NK-92 (cell line): Measurements from ENCODE around the gene LPAR2.
"Not testable (repeated sequence)": the region's sequence is repeated elsewhere in the genome, so short reads cannot be mapped to it uniquely, and the experiment has no call there.

Experiments used
- DNase-seq: peaks from one replicate; lab custom pipeline; 2025; ENCODE audit not compliant: unreplicated experiment; lab: John Stamatoyannopoulos, UW

LPAR2 gene

GRCh38 chr19:19627621-19628500 is at the start of gene LPAR2:
Gene LPAR2 (minus strand): TSS chr19:19628220. CDS start chr19:19627275, 945 bp downstream.
- DNase-seq = no peak

- no peak for DNase-seq
These were observed 49.6 kb upstream of the LPAR2 start for GRCh38 chr19:19677579-19677978.

DNA sequence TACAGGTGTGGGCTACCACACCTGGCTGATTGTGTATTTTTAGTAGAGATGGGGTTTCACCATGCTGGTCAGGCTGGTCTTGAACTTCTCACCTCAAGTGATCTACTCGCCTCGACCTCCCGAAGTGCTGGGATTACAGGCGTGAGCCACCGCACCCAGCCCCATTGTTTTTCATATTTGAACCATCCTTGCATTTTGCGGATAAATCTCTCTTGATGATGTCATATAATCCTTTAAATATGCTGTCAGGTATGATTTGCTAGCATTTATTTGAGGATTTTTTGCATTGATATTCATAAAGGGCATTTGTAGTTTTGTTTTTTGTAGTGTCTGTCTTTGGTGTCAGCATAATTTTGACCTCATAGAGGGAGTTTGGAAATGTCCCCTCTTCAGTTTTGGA is 46.3 kb upstream of the LPAR2 start:
- DNase-seq = no peak

DNA sequence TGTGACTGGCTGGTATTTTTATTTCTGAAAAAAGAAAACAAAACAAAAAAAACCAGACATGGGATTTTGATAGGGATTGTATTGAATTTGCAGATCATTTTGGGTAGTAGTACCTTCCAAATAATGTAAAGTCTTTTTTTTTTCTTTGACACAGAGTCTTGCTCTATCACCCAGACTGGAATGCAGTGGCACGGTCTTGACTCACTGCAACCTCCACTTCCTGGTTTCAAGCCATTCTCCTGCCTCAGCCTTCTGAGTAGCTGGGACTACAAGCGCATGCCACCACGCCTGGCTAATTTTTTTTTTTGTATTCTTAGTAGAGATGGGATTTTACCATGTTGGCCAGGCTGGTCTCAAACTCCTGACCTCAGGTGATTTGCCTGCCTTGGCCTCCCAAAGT is 44.8 kb upstream of the LPAR2 start:
- no peak for DNase-seq

- DNase-seq = no peak
These were observed 42.1 kb upstream of the LPAR2 start for GRCh38 chr19:19670070-19670551.

GRCh38 chr19:19668230-19669012 is 40.4 kb upstream of the LPAR2 start, which contains the start of gene ZNF101:
Gene ZNF101 (plus strand): TSS chr19:19668839. CDS start chr19:19668964, 125 bp downstream.
- DNase-seq = peak; percentile 72

DNA sequence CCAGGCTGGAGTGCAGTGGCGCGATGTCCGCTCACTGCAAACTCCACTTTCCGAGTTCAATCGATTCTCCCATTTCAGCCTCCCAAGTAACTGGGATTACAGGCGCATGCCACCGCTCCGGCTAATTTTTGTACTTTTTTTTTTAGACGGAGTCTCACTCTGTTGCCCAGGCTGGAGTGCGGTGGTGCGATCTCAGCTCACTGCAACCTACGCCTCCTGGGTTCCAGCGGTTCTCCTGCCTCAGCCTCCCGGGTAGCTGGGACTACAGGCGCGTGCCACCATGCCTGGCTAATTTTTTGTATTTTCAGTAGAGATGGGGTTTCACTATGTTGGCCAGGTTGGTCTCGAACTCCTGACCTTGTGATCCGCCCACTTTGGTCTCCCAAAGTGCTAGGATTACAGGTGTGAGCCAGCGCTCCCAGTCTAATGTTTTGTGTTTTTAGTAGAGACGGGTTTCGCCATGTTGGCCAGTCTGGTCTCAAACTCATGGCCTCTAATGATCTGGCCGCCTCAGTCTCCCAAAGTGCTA is 37.5 kb upstream of the LPAR2 start:
- DNase-seq = not testable (repeated sequence)

GRCh38 chr19:19663256-19664120 is 35.5 kb upstream of the LPAR2 start, which contains the start of gene ATP13A1:
Gene ATP13A1 (minus strand): TSS chr19:19663676. CDS start chr19:19663666, 10 bp downstream.
- DNase-seq = peak; percentile 60

DNA sequence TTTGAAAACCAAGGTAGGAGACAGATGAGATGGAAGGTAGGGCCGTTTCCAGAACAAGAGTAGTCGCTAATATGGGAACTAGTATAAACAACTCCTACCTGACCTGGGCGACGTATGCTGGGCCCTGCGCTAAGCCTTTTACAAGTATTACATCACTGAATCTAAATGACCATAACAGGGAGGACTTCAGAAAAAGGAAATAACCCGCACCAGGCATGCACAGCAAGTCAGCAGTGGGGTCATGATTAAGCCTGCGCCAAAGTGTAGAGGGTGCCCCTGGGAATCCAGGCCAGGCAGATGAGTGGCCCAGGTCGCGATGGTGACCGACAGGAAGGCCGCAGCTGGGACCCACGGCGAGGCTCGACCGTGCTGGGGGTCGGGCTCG is 34.8 kb upstream of the LPAR2 start:
- no peak for DNase-seq

GRCh38 chr19:19662344-19662743 is 34.3 kb upstream of the LPAR2 start:
- DNase-seq = no peak

DNA sequence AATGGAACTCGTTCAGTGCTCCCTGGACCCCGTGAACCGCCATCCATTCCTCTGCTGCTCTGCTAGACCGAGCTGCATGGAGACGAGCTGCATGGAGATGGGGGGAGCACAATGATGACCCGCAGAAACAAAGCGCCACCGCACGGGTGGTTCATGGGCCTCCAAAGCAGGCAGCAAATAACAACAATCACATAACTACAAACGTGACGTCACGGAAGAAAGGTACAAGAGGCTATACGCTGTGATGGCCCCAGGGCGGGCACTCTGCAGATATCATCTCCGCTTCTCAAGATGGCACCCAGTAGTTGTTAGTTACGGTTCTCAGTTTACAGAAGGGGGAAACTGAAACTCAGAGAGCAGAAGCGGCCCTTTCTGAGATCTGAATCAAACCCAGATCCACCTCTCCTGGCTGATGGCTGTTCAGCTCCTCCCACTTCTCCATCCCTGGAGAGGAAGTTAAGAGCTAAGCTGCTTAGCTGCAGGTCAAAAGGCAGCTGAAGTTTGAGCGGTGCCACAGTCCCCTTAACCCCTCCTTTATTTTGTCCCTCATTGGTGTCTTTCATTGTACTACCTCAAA is 33.7 kb upstream of the LPAR2 start:
- DNase-seq = no peak

DNA sequence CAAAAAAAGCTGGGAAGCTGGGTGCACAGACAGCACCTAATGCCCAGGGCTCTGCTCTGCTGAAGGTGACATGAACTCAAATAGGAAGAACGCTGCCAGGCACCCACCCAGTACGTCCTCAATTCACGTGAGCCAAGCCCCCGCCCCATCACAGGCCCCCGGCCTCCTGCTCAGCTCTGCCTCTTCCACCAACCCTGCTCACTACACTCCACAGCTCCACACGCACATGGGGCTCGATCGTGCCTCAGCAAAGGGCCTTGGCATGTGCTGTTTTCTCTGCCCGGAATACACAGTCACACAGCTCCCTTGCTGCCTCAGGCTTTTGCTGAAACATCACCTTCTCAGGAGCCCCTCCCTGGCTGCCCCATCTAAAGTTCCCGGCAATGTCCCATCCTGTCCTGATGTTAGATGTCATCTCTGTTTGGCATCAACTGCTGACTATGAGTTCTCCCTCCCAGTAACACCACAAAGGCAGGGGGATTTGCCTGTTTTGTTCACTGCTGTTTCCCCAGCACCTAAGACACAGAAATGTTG is 33.2 kb upstream of the LPAR2 start:
- DNase-seq = no peak

GRCh38 chr19:19659646-19660245 is 31.7 kb upstream of the LPAR2 start:
- no peak for DNase-seq

DNA sequence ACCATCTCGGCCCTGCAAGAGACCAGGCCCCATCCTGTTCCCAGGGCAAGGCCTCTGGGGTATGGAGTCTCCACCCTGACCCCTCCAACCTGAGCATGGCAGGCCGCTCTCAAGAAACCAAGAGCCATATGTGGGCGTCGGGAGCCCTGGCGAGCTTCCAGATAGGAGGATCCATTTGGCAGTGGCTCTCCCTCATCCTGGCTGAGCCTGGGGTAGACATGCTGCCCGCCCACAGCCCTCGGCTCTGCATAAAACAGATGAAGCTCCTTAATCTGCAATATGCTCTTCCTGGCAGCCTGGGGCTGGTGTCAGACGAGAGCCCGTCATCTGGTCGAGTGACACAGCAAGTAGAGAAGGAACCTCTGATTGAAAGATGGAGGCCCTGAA is 29.4 kb upstream of the LPAR2 start:
- no peak for DNase-seq

DNA sequence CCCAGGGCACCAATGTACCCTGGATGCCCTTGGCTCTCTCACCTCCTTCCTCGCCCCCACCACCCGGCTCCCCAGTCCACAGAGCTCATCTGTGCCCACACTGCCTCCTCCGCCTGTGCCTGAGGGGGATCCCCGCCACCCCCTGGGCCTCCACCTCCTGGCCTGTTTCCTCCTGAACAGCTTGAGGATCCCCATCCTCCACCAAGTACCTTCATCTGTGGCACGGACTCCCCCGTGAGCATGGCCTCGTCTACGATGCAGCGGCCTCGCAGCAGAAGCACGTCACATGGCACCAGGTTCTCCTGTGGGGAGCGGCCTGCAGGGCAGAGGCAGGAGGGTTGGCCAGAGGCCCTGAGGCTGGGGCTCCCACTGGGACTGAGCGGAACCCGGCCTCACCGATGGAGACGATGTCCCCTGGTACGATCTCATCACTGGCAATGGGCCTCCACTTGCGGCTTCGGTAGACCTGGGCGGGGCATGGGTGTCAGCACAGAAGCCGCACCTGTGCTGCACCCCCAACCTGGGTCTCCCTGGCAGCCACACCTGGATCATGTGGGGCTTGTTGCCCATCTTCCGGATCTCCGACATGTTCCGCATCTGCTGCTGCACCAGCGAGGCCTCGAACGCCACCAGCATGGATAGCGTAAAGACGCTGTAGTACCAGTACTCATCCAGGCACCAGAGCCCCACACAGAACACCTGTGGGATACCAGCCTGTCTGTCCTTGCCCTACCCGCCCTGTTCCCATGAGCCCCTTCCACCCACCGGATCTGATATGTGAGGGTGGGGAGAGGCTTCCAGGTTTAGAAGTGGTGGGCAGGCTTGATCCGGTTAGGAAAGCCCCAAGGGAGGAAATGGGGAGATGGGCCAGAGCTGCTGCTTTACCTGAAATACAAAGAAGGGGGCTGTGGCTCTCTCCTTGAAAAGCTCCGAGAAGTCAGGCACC is 28.7 kb upstream of the LPAR2 start:
- no peak for DNase-seq

DNA sequence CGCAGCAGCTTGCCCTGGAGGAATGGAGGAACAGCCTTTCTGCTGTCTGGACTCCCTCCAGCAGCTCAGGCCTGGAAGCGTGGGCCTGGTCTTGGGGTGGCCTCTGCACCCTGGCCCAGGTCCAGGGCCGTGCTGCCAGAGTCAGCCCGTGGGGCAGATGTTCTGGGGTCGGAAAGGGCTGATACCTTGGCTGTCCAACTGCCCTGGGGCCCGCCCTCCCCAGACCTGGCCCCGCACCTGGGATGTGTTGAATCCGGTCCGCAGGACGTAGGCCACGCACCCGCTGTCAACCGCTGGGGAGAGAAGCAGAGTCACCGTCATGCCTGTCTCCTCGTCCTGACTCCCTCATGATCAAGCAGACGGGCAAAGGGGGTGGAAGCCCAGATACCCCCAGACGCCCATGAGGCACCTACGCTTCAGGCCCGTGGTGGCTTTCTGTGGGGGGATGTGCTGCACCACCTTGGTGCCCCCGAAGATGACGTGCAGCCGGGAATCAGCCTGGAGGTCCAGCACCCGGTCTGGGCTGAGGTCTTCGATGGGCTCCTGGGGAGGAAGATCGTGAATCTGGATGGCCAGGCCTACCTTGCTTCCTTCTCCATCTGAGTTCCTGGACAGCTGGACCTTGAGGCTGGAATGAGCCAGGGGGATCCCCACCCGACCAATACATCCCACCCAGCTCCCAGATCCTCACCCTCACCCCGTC is 27.8 kb upstream of the LPAR2 start:
- DNase-seq = no peak

DNA sequence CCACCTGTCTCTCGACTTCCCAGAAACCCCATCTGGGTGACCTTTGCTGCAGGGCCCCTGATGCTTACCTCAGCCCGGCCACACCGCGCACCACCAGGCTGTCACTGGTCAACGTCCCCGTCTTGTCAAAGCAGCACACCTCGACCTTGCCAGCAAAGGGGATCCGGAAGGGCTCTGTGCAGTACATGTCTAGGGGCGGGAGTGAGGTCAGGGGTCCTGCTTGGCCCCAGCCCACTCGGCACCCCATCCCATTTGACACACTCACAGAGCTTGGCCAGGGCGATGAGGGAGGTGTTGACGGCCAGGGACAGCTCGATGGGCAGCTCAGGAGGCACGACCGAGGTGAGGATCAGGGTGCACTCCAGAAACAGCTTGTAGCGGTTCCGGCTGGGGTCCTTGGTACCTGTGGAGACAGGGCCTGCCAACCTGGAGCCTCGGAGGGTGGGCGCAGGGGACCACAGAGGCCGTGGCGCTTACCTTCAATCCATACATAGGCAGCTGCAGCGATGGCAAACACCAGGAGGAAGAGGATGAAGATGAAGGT is 27.1 kb upstream of the LPAR2 start:
- DNase-seq = no peak

GRCh38 chr19:19654441-19654840 is 26.4 kb upstream of the LPAR2 start:
- DNase-seq = no peak
